ENCODE results near the gene NPHS2.

The NPHS2 gene

GRCh38 chr1:179591592-179592580 lies 16.1 kb upstream of the NPHS2 start, which contains the start of gene TDRD5:
Gene TDRD5, plus strand, starts transcription at chr1:179591832. Its CDS starts 784 bp downstream, at chr1:179592616.
- DNase-seq, result no peak
- Histone ChIP-seq H3K9me3 (ENCODE audit: severe bottlenecking) (peaks cover 8% of the 10 kb centered on the region), H3K36me3 (no peaks in the 10 kb centered on the region), H3K4me3 (ENCODE audit: low read depth, low read length) (no peak within 1 kb of the TSS), H3K27ac (no peak within 1 kb of the TSS), H3K27me3 (ENCODE audit: insufficient read depth, low read depth, severe bottlenecking) (peaks cover 10% of the 10 kb centered on the region)
- TF ChIP-seq, protein P1, sequence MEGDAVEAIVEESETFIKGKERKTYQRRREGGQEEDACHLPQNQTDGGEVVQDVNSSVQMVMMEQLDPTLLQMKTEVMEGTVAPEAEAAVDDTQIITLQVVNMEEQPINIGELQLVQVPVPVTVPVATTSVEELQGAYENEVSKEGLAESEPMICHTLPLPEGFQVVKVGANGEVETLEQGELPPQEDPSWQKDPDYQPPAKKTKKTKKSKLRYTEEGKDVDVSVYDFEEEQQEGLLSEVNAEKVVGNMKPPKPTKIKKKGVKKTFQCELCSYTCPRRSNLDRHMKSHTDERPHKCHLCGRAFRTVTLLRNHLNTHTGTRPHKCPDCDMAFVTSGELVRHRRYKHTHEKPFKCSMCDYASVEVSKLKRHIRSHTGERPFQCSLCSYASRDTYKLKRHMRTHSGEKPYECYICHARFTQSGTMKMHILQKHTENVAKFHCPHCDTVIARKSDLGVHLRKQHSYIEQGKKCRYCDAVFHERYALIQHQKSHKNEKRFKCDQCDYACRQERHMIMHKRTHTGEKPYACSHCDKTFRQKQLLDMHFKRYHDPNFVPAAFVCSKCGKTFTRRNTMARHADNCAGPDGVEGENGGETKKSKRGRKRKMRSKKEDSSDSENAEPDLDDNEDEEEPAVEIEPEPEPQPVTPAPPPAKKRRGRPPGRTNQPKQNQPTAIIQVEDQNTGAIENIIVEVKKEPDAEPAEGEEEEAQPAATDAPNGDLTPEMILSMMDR (IDR thresholded peaks at IDR 0.05; ENCODE audit: low read depth, low read length), result no peak

DNA sequence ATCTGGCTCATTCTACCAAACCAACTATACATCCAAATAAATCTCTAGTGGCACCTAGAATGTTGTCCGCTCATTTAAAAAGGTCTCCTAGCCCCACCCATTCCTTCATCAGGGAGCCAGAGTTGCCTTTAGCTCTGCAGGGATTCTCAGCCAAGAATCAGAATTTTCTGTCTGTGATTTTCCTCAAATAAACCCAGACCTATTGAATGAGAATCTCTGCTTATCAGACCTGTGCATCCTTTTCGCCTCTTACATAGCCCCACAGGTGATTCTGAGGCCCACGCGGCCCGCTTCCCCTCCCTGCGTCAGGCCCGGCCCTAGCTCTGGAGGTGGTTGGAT lies 15.5 kb upstream of the NPHS2 start:
- Histone ChIP-seq H3K36me3 (no peaks in the 10 kb centered on the region), H3K9me3 (ENCODE audit: severe bottlenecking) (peaks cover 8% of the 10 kb centered on the region), H3K27me3 (ENCODE audit: insufficient read depth, low read depth, severe bottlenecking) (peaks cover 10% of the 10 kb centered on the region), H3K27ac (no peak overlapping the region), H3K4me3 (ENCODE audit: low read depth, low read length) (no peak overlapping the region)
- TF ChIP-seq, protein P1 (IDR thresholded peaks at IDR 0.05; ENCODE audit: low read depth, low read length), result no peak
- no peak for DNase-seq

GRCh38 chr1:179590671-179591070 lies 14.9 kb upstream of the NPHS2 start:
- TF ChIP-seq, protein P1 (IDR thresholded peaks at IDR 0.05; ENCODE audit: low read depth, low read length), result no peak
- Histone ChIP-seq H3K9me3 (ENCODE audit: severe bottlenecking) (peaks cover 8% of the 10 kb centered on the region), H3K4me3 (ENCODE audit: low read depth, low read length) (no peak overlapping the region), H3K27me3 (ENCODE audit: insufficient read depth, low read depth, severe bottlenecking) (peaks cover 8% of the 10 kb centered on the region), H3K27ac (no peak overlapping the region), H3K36me3 (no peaks in the 10 kb centered on the region)
- no peak for DNase-seq

GRCh38 chr1:179589509-179589908 lies 13.8 kb upstream of the NPHS2 start:
- no peak overlapping the region for H3K27ac ChIP-seq
- TF ChIP-seq, protein P1 (IDR thresholded peaks at IDR 0.05; ENCODE audit: low read depth, low read length), result no peak
- no peaks in the 10 kb centered on the region for H3K36me3 ChIP-seq
- no peak for DNase-seq
- peaks cover 8% of the 10 kb centered on the region for H3K9me3 ChIP-seq (ENCODE audit: severe bottlenecking)
- H3K27me3 ChIP-seq (ENCODE audit: insufficient read depth, low read depth, severe bottlenecking), result peaks cover 7% of the 10 kb centered on the region
- H3K4me3 ChIP-seq (ENCODE audit: low read depth, low read length), result no peak overlapping the region

- TF ChIP-seq, protein P1 (IDR thresholded peaks at IDR 0.05; ENCODE audit: low read depth, low read length), result no peak
- H3K9me3 ChIP-seq (ENCODE audit: severe bottlenecking), result peaks cover 8% of the 10 kb centered on the region
Measured at GRCh38 chr1:179588425-179589024, 12.8 kb upstream of the NPHS2 start.

More at GRCh38 chr1:179588425-179589024, 12.8 kb upstream of the NPHS2 start:
- H3K27me3 ChIP-seq (ENCODE audit: insufficient read depth, low read depth, severe bottlenecking), result peaks cover 7% of the 10 kb centered on the region
- no peak for DNase-seq
- H3K27ac ChIP-seq, result no peak overlapping the region
- H3K36me3 ChIP-seq, result no peaks in the 10 kb centered on the region
- H3K4me3 ChIP-seq (ENCODE audit: low read depth, low read length), result no peak overlapping the region

All from WERI-Rb-1 (cell line).